Kidney (tissue), 14 donors: ENCODE measurements around the gene UCK2. TPM values are rescaled to one million over a fixed set of nuclear protein-coding genes. Genes with fewer than 3 reads are reported as not detected.

Experiments used
- DNase-seq, 5 donors: peaks; one replicate each; pipeline ENCODE4 v3.0.0-alpha.2; 2013 to 2020
- FAIRE-seq: peaks from 2 replicates; lab custom pipeline; 2012; peaks lifted over from hg19 to GRCh38; lab: Jason Lieb, UNC
- H3K27ac ChIP-seq, 2 donors: one replicate each; pipeline ENCODE4 v1.7.0; 2013; ENCODE audit warnings: low read depth in 2 of 2, low read length in 2 of 2, inconsistent platforms in 1 of 2
- H3K27me3 ChIP-seq: one replicate; pipeline ENCODE4 v1.7.1; 2013; ENCODE audit warnings: low read length, inconsistent platforms; ENCODE audit not compliant: control insufficient read depth, insufficient read depth
- H3K36me3 ChIP-seq, 3 donors: one replicate each; pipeline versions ENCODE4 v1.7.0 to v1.7.1; 2013; ENCODE audit warnings: low read length in 3 of 3, control low read depth in 1 of 3, inconsistent platforms in 1 of 3; ENCODE audit not compliant: insufficient read depth in 3 of 3, control insufficient read depth in 2 of 3
- H3K4me1 ChIP-seq, 3 donors: one replicate each; pipeline versions ENCODE4 v1.7.0 to v1.7.1; 2013; ENCODE audit warnings: low read length in 3 of 3, inconsistent platforms in 1 of 3, low read depth in 1 of 3; ENCODE audit not compliant: control insufficient read depth in 2 of 3, insufficient read depth in 2 of 3
- H3K4me3 ChIP-seq, 3 donors: one replicate each; pipeline versions ENCODE4 v1.7.0 to v1.8.1; 2013; ENCODE audit warnings: low read length in 3 of 3, control low read depth in 1 of 3, inconsistent platforms in 1 of 3
- H3K9ac ChIP-seq, 3 donors: one replicate each; pipeline versions ENCODE4 v1.7.0 to v1.7.1; 2013; ENCODE audit warnings: low read length in 3 of 3, control low read depth in 1 of 3, inconsistent platforms in 1 of 3
- H3K9me3 ChIP-seq, 3 donors: one replicate each; pipeline versions ENCODE4 v1.7.0 to v1.7.1; 2013; ENCODE audit warnings: low read length in 3 of 3, control low read depth in 1 of 3, inconsistent platforms in 1 of 3; ENCODE audit not compliant: control insufficient read depth in 2 of 3, insufficient read depth in 1 of 3
- intact Hi-C: fragments of 100-400 bp; cut with DNase I; formaldehyde crosslinking; loops from one replicate; pipeline ENCODE4 v1.11.1; 2022
- polyA plus RNA-seq: library from polyadenylated mRNA; stranded (reverse); fragments of 350-450 nt; fragmentation: Illumina TruSeq; extraction: RNeasy Lipid Tissue Mini Kit (QIAGEN cat#74804); gene quantifications from one replicate; pipeline ENCODE4 v1.2.3, GENCODE V29; 2014; ENCODE audit warnings: low read depth, low replicate concordance; ENCODE audit not compliant: insufficient read depth
- total RNA-seq: library from RNA; stranded (reverse); fragmentation: NEBNext Ultra II Directional; extraction: Animal tissue kit (Norgen Biotek cat#: 25700); gene quantifications from one replicate; pipeline ENCODE4 v1.2.1, GENCODE V29; 2021
- TF ChIP-seq, protein P1 (sequence below): IDR thresholded peaks from 3 replicates; pipeline ENCODE4 v1.5.1; 2012; ENCODE audit warnings: mild to moderate bottlenecking, moderate library complexity, borderline replicate concordance; ENCODE audit not compliant: insufficient read depth; ENCODE audit errors: extremely low read depth
- donor health status: control.
- donor health status: control.
- donor health status: control.
- donor health status: control.
- donor health status: control.
- donor health status: DM: yes; HTN: yes; CAD: no.
- donor health status: Normal renal cell carcinoma (clear cell type).

The UCK2 gene
- total and polyA plus RNA-seq, 2 donors from 2014 or later, result 8.2 to 18.7 TPM

DNA sequence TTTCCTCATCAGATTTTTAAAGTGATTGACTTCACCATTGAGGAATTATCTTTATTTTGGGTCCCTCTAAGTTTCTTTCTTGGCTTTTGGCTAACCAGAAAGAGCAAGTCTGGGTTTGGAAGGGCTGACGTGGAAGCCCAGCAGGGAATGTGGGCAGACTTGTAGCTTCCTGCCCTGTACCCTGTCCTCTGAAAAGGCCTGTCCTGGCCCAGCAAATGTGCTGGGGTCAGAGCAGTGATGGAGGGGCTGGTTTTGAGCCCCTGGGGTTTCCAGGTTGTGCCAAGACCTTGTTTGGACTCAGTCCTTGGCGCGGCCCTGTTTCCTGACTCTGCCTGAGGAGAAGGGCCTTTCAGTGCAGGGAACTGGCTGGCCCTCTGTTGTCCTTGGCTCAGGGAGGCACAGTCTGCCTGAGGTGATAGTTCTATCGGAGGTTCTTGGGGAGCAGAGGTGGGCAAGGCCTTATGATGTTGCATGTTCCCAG is 72.1 kb downstream of the UCK2 start:
- H3K4me1 ChIP-seq, result peaks cover 0 to 3% (median 3%) of the 10 kb centered on the region in 3 donors
- no peak for FAIRE-seq

DNA sequence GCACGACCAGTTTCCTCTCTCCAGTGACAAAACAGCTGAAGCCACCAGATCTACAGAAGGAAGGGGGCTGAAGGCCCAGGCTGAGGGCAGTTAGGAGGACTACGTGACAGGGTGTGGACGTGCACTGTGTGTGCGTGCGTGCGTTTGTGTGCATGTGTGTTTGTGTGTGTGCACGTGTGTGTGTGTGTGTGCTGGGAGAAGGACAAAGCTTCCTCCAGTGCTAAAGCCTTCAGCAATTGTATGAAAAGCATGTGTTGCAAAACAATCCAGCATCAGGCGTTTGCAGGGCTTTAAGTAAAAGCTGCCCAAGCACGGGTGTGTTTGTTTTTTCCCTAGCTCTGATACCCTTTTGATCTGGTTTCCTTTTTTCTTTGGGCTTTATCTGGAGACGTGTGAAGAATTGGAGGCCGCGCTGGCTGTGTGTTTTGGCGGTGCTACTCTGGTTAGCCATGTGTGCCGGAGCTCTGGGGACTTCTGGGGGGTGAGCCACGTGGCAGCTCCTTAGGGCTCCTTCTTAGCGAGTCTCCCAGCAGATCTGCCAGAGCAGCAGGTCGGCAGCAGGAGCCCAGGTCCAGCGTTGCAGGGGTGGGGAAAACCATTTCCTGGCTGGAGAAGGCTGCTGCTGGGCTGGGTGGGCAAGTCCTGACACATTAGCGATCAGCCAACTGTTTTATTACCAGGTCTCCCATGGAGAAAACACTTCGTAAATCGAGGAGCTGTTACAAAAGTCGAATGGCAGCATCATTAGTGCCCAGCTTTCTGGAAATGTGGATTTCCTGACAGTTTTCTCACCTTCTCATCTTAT is 73.4 kb downstream of the UCK2 start:
- Histone ChIP-seq H3K9me3 (no peaks in the 10 kb centered on the region), H3K9ac (no peak overlapping the region), H3K4me1 (peaks cover 0 to 3% (median 3%) of the 10 kb centered on the region in 3 donors), H3K4me3 (no peak overlapping the region), H3K27me3 (no peaks in the 10 kb centered on the region), H3K36me3 (no peaks in the 10 kb centered on the region), H3K27ac (no peak overlapping the region)
- DNase-seq (peak in 4 of 5 donors; percentile 51 to 63 (median 58)), FAIRE-seq (no peak)
- TF ChIP-seq, protein P1, sequence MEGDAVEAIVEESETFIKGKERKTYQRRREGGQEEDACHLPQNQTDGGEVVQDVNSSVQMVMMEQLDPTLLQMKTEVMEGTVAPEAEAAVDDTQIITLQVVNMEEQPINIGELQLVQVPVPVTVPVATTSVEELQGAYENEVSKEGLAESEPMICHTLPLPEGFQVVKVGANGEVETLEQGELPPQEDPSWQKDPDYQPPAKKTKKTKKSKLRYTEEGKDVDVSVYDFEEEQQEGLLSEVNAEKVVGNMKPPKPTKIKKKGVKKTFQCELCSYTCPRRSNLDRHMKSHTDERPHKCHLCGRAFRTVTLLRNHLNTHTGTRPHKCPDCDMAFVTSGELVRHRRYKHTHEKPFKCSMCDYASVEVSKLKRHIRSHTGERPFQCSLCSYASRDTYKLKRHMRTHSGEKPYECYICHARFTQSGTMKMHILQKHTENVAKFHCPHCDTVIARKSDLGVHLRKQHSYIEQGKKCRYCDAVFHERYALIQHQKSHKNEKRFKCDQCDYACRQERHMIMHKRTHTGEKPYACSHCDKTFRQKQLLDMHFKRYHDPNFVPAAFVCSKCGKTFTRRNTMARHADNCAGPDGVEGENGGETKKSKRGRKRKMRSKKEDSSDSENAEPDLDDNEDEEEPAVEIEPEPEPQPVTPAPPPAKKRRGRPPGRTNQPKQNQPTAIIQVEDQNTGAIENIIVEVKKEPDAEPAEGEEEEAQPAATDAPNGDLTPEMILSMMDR, result no peak
- intact Hi-C loops, result no loop called here

More for the DNA sequence above, 72.1 kb downstream of the UCK2 start:
- TF ChIP-seq, protein P1, result no peak
- H3K36me3 ChIP-seq, result no peaks in the 10 kb centered on the region
- no peak overlapping the region for H3K9ac ChIP-seq
- DNase-seq, result no peak
- intact Hi-C loops, result no loop called here
- H3K9me3 ChIP-seq, result no peaks in the 10 kb centered on the region
- H3K4me3 ChIP-seq, result no peak overlapping the region
- H3K27ac ChIP-seq, result no peak overlapping the region
- no peaks in the 10 kb centered on the region for H3K27me3 ChIP-seq

DNA sequence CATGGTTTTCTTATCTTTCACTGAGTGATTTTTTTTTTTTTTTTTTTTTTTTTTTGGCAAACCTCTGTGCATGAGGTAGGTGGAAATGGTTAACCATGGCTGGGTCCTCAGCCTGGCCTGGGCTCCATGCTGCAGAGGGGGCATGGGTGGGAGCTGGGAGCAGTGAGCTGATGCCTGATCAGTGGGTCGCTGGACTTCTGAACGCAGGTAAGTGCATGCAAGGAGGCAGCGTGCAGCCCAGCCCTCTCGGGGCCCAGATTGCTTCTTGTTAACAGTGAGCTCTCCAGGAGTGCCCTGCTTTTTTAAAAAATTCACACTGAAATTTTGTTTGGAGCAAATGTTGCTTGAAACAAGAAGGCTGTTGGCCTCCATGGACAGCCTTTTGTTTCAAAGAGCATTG is 75.2 kb downstream of the UCK2 start:
- Histone ChIP-seq H3K4me3 (no peak overlapping the region), H3K4me1 (peaks cover 0 to 3% (median 3%) of the 10 kb centered on the region in 3 donors), H3K9me3 (no peaks in the 10 kb centered on the region), H3K9ac (no peak overlapping the region), H3K27me3 (no peaks in the 10 kb centered on the region), H3K27ac (no peak overlapping the region), H3K36me3 (peaks cover 0 to 2% (median 0%) of the 10 kb centered on the region in 3 donors)
- TF ChIP-seq, protein P1, result no peak
- FAIRE-seq (no peak), DNase-seq (no peak)
- intact Hi-C loops, result no loop called here
